Stimulated activated CD4-positive, alpha-beta T cell treated with anti-CD3 and anti-CD28 coated beads, Interleukin-15, amount 100 ng/mL, for 1 hour (primary cell): ENCODE results near the gene EML5.

Experiments
- DNase-seq, 2 donors: peaks; one replicate each; pipeline ENCODE4 v3.0.0-alpha.2; 2020; ENCODE audit warnings: low read depth in 1 of 2, low spot score in 1 of 2

Gene EML5

GRCh38 chr14:88727057-88727456 lies 65.7 kb downstream of the EML5 start:
- no peak for DNase-seq

GRCh38 chr14:88710709-88711108 lies 82.0 kb downstream of the EML5 start:
- no peak for DNase-seq

GRCh38 chr14:88707088-88707487 lies 85.7 kb downstream of the EML5 start:
- no peak for DNase-seq

- DNase-seq, result no peak
Observed at GRCh38 chr14:88706425-88706824, 86.3 kb downstream of the EML5 start.

- DNase-seq, result no peak
Observed at GRCh38 chr14:88698651-88699050, 94.1 kb downstream of the EML5 start.

- DNase-seq, result no peak
Observed at GRCh38 chr14:88695870-88696269, 96.9 kb downstream of the EML5 start.

- DNase-seq, result no peak
Observed at GRCh38 chr14:88688386-88688785, 104.4 kb downstream of the EML5 start.

- DNase-seq, result no peak
Observed at GRCh38 chr14:88683119-88683518, 109.6 kb downstream of the EML5 start.

- DNase-seq, result no peak
Observed at GRCh38 chr14:88682495-88683114, 110.1 kb downstream of the EML5 start.

- DNase-seq, result no peak
Observed at GRCh38 chr14:88681755-88682494, 110.8 kb downstream of the EML5 start.

GRCh38 chr14:88669346-88669745 lies 123.4 kb downstream of the EML5 start:
- DNase-seq, result no peak

- DNase-seq, result no peak
Observed at GRCh38 chr14:88668448-88669116, 124.2 kb downstream of the EML5 start.

- peak in 1 of 2 donors; percentile 9 for DNase-seq
Observed at GRCh38 chr14:88667555-88668273, 125.0 kb downstream of the EML5 start.

GRCh38 chr14:88660056-88660455 lies 132.7 kb downstream of the EML5 start:
- DNase-seq, result no peak

GRCh38 chr14:88639221-88639620 lies 153.5 kb downstream of the EML5 start:
- no peak for DNase-seq

- DNase-seq, result no peak
Observed at GRCh38 chr14:88632512-88632911, 160.2 kb downstream of the EML5 start.

- DNase-seq, result no peak
Observed at GRCh38 chr14:88631091-88631490, 161.7 kb downstream of the EML5 start.

- DNase-seq, result no peak
Observed at GRCh38 chr14:88630565-88630964, 162.2 kb downstream of the EML5 start.

- DNase-seq, result no peak
Observed at GRCh38 chr14:88628462-88628861, 164.3 kb downstream of the EML5 start.

GRCh38 chr14:88628033-88628432 lies 164.7 kb downstream of the EML5 start:
- DNase-seq, result no peak

- no peak for DNase-seq
Observed at GRCh38 chr14:88625671-88626070, 167.1 kb downstream of the EML5 start.

GRCh38 chr14:88621100-88621499 lies 171.7 kb downstream of the EML5 start:
- DNase-seq, result no peak
